Nephron progenitor cell (in vitro differentiated cells): Measurements from ENCODE around the gene MICALL1.

Source experiments
- DNase-seq: peaks from one replicate; pipeline ENCODE4 v3.0.0; 2021
- H3K27ac Mint-ChIP-seq: 2 replicates; pipeline ENCODE4 v1.8.0; 2021; ENCODE audit warnings: mild to moderate bottlenecking, moderate library complexity, mixed read lengths
- H3K27me3 Mint-ChIP-seq: 2 replicates; pipeline ENCODE4 v1.8.0; 2021; ENCODE audit warnings: mild to moderate bottlenecking, low read depth, mixed read lengths; ENCODE audit not compliant: poor library complexity
- H3K36me3 Mint-ChIP-seq: 2 replicates; pipeline ENCODE4 v1.8.0; 2021; ENCODE audit warnings: low read depth, mixed read lengths
- H3K4me1 Mint-ChIP-seq: 2 replicates; pipeline ENCODE4 v1.8.0; 2021; ENCODE audit warnings: mixed read lengths
- H3K4me3 Mint-ChIP-seq: 2 replicates; pipeline ENCODE4 v1.8.0; 2021; ENCODE audit warnings: mild to moderate bottlenecking, moderate library complexity, mixed read lengths
- H3K9me3 Mint-ChIP-seq: 2 replicates; pipeline ENCODE4 v1.8.0; 2021; ENCODE audit warnings: mild to moderate bottlenecking, moderate library complexity, mixed read lengths
- CTCF ChIP-seq: fragments of 200-600 bp; sonication (generic); IDR thresholded peaks from 2 replicates; pipeline ENCODE4 v1.5.0; 2021; ENCODE audit warnings: antibody characterized with exemption

The MICALL1 gene

GRCh38 chr22:37905534-37906363 lies at the start of gene MICALL1:
MICALL1 (plus strand) TSS chr22:37906297; CDS start chr22:37906423, 126 bp downstream.
- DNase-seq = peak; percentile 86
- peaks cover 42% of the 10 kb centered on the region for H3K4me1 Mint-ChIP-seq
- H3K36me3 Mint-ChIP-seq = peaks cover 10% of the 10 kb centered on the region
- H3K27me3 Mint-ChIP-seq = no peaks in the 10 kb centered on the region
- peak within 1 kb of the TSS; percentile 85 for H3K4me3 Mint-ChIP-seq
- H3K9me3 Mint-ChIP-seq = no peaks in the 10 kb centered on the region
- no peak for TF ChIP-seq CTCF
- H3K27ac Mint-ChIP-seq = peak within 1 kb of the TSS; percentile 13

- Mint-ChIP-seq H3K27ac (peak overlapping the region; percentile 18), H3K36me3 (peaks cover 82% of the 10 kb centered on the region), H3K4me1 (no peaks in the 10 kb centered on the region), H3K27me3 (no peaks in the 10 kb centered on the region), H3K9me3 (no peaks in the 10 kb centered on the region), H3K4me3 (no peak overlapping the region)
- TF ChIP-seq CTCF = no peak
- no peak for DNase-seq
Measured at GRCh38 chr22:37860796-37861421, 45.2 kb upstream of the MICALL1 start.

GRCh38 chr22:37862570-37863325 lies 43.3 kb upstream of the MICALL1 start:
- TF ChIP-seq CTCF = no peak
- H3K27ac Mint-ChIP-seq = no peak overlapping the region
- H3K36me3 Mint-ChIP-seq = peaks cover 81% of the 10 kb centered on the region
- DNase-seq = no peak
- no peaks in the 10 kb centered on the region for H3K27me3 Mint-ChIP-seq
- H3K9me3 Mint-ChIP-seq = no peaks in the 10 kb centered on the region
- H3K4me3 Mint-ChIP-seq = no peak overlapping the region
- H3K4me1 Mint-ChIP-seq = no peaks in the 10 kb centered on the region

GRCh38 chr22:37865510-37865909 lies 40.6 kb upstream of the MICALL1 start:
- no peak for TF ChIP-seq CTCF
- no peak overlapping the region for H3K27ac Mint-ChIP-seq
- no peaks in the 10 kb centered on the region for H3K27me3 Mint-ChIP-seq
- H3K36me3 Mint-ChIP-seq = peaks cover 77% of the 10 kb centered on the region
- no peak overlapping the region for H3K4me3 Mint-ChIP-seq
- DNase-seq = no peak
- H3K4me1 Mint-ChIP-seq = no peaks in the 10 kb centered on the region
- H3K9me3 Mint-ChIP-seq = no peaks in the 10 kb centered on the region

GRCh38 chr22:37870273-37870672 lies 35.8 kb upstream of the MICALL1 start:
- no peak for DNase-seq
- Mint-ChIP-seq H3K9me3 (no peaks in the 10 kb centered on the region), H3K4me3 (no peak overlapping the region), H3K4me1 (no peaks in the 10 kb centered on the region), H3K27me3 (no peaks in the 10 kb centered on the region), H3K27ac (no peak overlapping the region), H3K36me3 (peaks cover 76% of the 10 kb centered on the region)
- no peak for TF ChIP-seq CTCF
